SK-N-MC (cell line): Measurements from ENCODE around the gene MON2.
"Not testable (repeated sequence)": the region's sequence is repeated elsewhere in the genome, so short reads cannot be mapped to it uniquely, and the experiment has no call there.

ENCODE experiments used
- DNase-seq: peaks from one replicate; pipeline ENCODE4 v3.0.0-alpha.2; 2011; ENCODE audit warnings: low read depth, low spot score
- H3K27ac ChIP-seq: fragments of 200-600 bp; sonication (generic); 2 replicates; pipeline ENCODE4 v1.5.1; 2016; ENCODE audit warnings: mixed run types
- H3K36me3 ChIP-seq: fragments of 200-600 bp; sonication (generic); 2 replicates; pipeline ENCODE4 v1.6.1; 2017; ENCODE audit warnings: antibody characterized with exemption, low read length, mixed read lengths; ENCODE audit not compliant: insufficient read depth
- H3K4me3 ChIP-seq: fragments of 200-600 bp; sonication (generic); 2 replicates; pipeline ENCODE4 v1.5.1; 2016
- H3K9ac ChIP-seq: fragments of 200-600 bp; sonication (generic); 2 replicates; pipeline ENCODE4 v1.8.0; 2017; ENCODE audit warnings: mixed run types, mixed read lengths; ENCODE audit not compliant: insufficient read length
- H3K9me3 ChIP-seq: fragments of 200-600 bp; sonication (generic); 2 replicates; pipeline ENCODE4 v1.6.1; 2017; ENCODE audit warnings: low read depth, mild to moderate bottlenecking, antibody characterized with exemption, low read length, moderate library complexity, mixed read lengths
- EZH2 ChIP-seq: fragments of 200-600 bp; sonication (generic); IDR thresholded peaks from one replicate; pipeline ENCODE4 v1.6.1; 2017; ENCODE audit warnings: antibody characterized with exemption
- FOXP2 ChIP-seq: optimal IDR thresholded peaks from 2 replicates; pipeline ENCODE3; 2011; ENCODE audit warnings: mild to moderate bottlenecking, moderate library complexity; ENCODE audit not compliant: insufficient read depth; ENCODE audit errors: extremely low read length, control extremely low read depth
- POLR2AphosphoS5 ChIP-seq: IDR thresholded peaks from 2 replicates; pipeline ENCODE4 v1.6.1; 2012; ENCODE audit warnings: mild to moderate bottlenecking, low read depth, low read length, borderline replicate concordance

The MON2 gene

GRCh38 chr12:62446754-62447452 is 19.7 kb upstream of the MON2 start:
- Histone ChIP-seq H3K27ac (no peak overlapping the region), H3K36me3 (no peaks in the 10 kb centered on the region), H3K9ac (no peak overlapping the region), H3K4me3 (no peak overlapping the region), H3K9me3 (0 out of 2 replicates have a peak, but pooled peaks cover 3% of the 10 kb centered on the region)
- DNase-seq, result no peak
- TF ChIP-seq POLR2AphosphoS5, result no peak

GRCh38 chr12:62448436-62448835 is 18.2 kb upstream of the MON2 start:
- Histone ChIP-seq H3K9ac (no peak overlapping the region), H3K9me3 (no peaks in the 10 kb centered on the region), H3K4me3 (no peak overlapping the region), H3K27ac (no peak overlapping the region), H3K36me3 (no peaks in the 10 kb centered on the region)
- TF ChIP-seq FOXP2 (no peak), POLR2AphosphoS5 (no peak), EZH2 (no peak)
- no peak for DNase-seq

- H3K9me3 ChIP-seq, H3K9ac ChIP-seq, H3K4me3 ChIP-seq, H3K27ac ChIP-seq, H3K36me3 ChIP-seq, DNase-seq: not testable (repeated sequence)
These were observed 11.2 kb upstream of the MON2 start for GRCh38 chr12:62455429-62455828.

GRCh38 chr12:62458626-62459025 is 8.0 kb upstream of the MON2 start:
- TF ChIP-seq FOXP2, result no peak
- TF ChIP-seq POLR2AphosphoS5, result no peak
- no peak for TF ChIP-seq EZH2
- Histone ChIP-seq H3K9me3 (no peaks in the 10 kb centered on the region), H3K36me3 (no peaks in the 10 kb centered on the region), H3K4me3 (no peak overlapping the region), H3K9ac (no peak overlapping the region), H3K27ac (no peak overlapping the region)
- no peak for DNase-seq

GRCh38 chr12:62459976-62460375 is 6.7 kb upstream of the MON2 start:
- no peak for DNase-seq
- H3K4me3 ChIP-seq, result no peak overlapping the region
- H3K27ac ChIP-seq, result no peak overlapping the region
- H3K9ac ChIP-seq, result no peak overlapping the region
- H3K36me3 ChIP-seq, result no peaks in the 10 kb centered on the region
- H3K9me3 ChIP-seq, result no peaks in the 10 kb centered on the region
- no peak for TF ChIP-seq EZH2
- TF ChIP-seq POLR2AphosphoS5, result no peak

GRCh38 chr12:62461171-62461837 is 5.3 kb upstream of the MON2 start:
- DNase-seq, H3K9me3 ChIP-seq, H3K36me3 ChIP-seq, H3K27ac ChIP-seq, H3K4me3 ChIP-seq, H3K9ac ChIP-seq: not testable (repeated sequence)

GRCh38 chr12:62463252-62463651 is 3.4 kb upstream of the MON2 start:
- not testable (repeated sequence) for H3K36me3 ChIP-seq, DNase-seq, H3K27ac ChIP-seq, H3K9ac ChIP-seq, H3K9me3 ChIP-seq, H3K4me3 ChIP-seq

- peaks cover 3% of the 10 kb centered on the region; the same call in 1 of the 2 replicates for H3K36me3 ChIP-seq
- peak overlapping the region; percentile 48; the same call in 1 of the 2 replicates for H3K27ac ChIP-seq
- peak; percentile 39 for DNase-seq
- TF ChIP-seq EZH2 (no peak), POLR2AphosphoS5 (no peak), FOXP2 (no peak)
- no peaks in the 10 kb centered on the region for H3K9me3 ChIP-seq
- H3K9ac ChIP-seq, result peak overlapping the region; percentile 93
- peak overlapping the region; percentile 95 for H3K4me3 ChIP-seq
These were observed 520 bp upstream of the MON2 start for GRCh38 chr12:62466018-62466593.

GRCh38 chr12:62468397-62468796 is 1.8 kb downstream of the MON2 start:
- Histone ChIP-seq H3K4me3 (peak overlapping the region; percentile 95), H3K9ac (peak overlapping the region; percentile 93), H3K27ac (peak overlapping the region; percentile 23; the same call in 1 of the 2 replicates), H3K36me3 (peaks cover 9% of the 10 kb centered on the region; the same call in 1 of the 2 replicates), H3K9me3 (no peaks in the 10 kb centered on the region)
- no peak for DNase-seq
- TF ChIP-seq FOXP2 (no peak), POLR2AphosphoS5 (no peak), EZH2 (no peak)
